ENCODE data around the gene WDFY4.
"Not testable (repeated sequence)": the region's sequence is repeated elsewhere in the genome, so short reads cannot be mapped to it uniquely, and the experiment has no call there.

WDFY4 gene, protein sequence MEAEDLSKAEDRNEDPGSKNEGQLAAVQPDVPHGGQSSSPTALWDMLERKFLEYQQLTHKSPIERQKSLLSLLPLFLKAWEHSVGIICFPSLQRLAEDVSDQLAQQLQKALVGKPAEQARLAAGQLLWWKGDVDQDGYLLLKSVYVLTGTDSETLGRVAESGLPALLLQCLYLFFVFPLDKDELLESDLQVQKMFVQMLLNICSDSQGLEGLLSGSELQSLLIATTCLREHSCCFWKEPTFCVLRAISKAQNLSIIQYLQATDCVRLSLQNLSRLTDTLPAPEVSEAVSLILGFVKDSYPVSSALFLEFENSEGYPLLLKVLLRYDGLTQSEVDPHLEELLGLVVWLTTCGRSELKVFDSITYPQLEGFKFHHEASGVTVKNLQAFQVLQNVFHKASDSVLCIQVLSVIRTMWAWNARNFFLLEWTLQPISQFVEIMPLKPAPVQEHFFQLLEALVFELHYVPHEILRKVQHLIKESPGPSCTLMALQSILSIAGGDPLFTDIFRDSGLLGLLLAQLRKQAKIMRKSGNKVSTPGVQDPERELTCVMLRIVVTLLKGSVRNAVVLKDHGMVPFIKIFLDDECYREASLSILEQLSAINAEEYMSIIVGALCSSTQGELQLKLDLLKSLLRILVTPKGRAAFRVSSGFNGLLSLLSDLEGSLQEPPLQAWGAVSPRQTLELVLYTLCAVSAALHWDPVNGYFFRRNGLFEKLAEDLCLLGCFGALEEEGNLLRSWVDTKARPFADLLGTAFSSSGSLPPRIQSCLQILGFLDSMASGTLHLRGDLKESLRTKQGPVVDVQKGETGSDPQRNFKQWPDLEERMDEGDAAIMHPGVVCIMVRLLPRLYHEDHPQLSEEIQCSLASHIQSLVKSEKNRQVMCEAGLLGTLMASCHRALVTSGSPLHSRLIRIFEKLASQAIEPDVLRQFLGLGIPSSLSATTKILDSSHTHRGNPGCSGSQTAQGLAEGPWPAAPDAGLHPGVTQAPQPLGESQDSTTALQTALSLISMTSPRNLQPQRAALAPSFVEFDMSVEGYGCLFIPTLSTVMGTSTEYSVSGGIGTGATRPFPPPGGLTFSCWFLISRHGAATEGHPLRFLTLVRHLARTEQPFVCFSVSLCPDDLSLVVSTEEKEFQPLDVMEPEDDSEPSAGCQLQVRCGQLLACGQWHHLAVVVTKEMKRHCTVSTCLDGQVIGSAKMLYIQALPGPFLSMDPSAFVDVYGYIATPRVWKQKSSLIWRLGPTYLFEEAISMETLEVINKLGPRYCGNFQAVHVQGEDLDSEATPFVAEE (N-terminal part only)

GRCh38 chr10:48684792-48685623 lies at the start of gene WDFY4:
TSS of gene WDFY4 (plus strand) at chr10:48684873. CDS start at chr10:48709733, 24,860 bp downstream.
- no peak for DNase-seq

DNA sequence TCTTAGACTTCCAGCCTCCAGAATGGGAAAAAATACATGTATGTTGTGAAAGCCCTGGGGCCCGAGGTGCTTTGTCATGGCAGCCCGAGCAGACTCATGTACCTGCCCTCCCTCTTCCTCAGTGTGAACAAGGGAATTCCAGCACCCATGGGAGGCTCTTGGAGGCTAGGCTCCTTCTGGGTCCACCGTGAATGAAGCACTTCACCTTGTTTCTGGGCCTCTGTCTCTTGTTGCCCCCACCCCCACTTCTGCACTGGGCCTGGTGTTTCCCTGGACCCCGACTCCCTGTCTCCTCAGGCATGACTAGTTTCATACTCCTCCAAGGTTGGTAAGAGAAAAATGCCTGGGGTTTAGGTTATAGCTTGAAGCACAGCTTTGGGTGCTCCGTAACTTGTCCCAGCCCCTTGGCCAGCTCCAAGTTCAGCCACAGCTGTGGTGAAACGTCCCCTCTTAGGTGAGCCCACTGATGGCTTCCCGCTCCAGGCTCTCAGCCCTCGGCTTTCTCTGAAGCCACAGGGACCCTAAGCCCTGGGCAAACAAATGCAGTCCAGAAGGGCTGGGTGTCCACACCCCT lies 49.6 kb upstream of the WDFY4 start:
- no peak for DNase-seq

DNA sequence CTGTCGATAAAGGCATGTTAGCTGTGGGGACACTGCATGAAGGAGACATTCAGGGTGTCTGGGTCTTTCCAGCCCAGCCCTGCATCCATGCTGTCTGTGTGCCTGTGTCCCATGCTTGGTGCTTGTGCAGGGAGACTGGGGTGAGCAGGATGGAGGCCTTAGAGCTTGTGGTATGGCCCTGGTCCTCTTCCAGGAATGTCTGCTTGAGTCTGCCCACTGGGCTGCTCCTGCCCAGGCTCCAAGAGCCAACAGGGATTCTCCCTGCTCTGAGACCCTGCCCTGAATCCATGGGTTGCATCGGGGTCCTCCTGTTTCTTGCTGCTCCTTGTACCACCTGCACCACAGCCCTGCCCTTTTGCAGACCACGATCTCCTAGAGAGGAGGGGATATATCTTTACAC lies 48.4 kb upstream of the WDFY4 start:
- no peak for DNase-seq

DNA sequence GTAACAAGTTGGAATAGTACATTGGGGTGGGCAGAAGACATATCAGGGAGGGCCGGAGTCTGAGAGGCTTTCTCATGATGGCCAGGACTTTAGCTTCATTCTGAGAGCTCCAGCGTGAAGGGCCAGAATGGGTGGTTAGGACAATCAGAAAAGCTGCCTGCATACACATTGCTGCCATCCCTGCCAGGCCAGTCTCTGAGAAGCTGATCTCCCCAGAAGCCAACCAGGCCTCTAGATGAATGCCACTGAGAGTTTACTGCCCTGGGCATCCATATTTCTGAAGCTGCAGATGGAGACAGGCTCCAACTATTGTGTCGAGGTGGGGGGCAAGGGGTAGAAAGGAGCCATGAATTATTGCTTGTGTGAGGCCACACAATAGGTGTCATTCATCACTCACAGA lies 47.8 kb upstream of the WDFY4 start:
- DNase-seq = no peak

GRCh38 chr10:48638158-48638557 lies 46.5 kb upstream of the WDFY4 start:
- no peak for DNase-seq

- no peak for DNase-seq
These were observed 45.7 kb upstream of the WDFY4 start for GRCh38 chr10:48638739-48639527.

DNA sequence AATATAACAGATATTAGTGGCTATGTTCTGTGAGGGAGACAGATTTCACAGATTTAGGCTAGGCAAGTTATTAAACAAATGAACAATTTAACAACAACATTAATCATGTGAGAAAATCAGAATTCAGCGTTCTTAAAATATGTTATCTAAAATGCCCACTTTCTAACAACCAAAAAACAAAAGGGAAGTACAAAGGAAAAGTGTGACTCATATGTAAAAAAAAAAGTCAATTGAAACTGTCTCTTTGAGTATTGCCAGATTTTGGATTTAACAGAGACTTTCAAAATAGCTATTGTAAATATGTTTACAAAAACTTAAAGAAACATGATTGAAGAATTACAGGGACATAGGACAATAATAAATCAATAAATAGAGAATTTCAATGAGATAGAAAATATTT lies 45.0 kb upstream of the WDFY4 start:
- DNase-seq = no peak

GRCh38 chr10:48640326-48640725 lies 44.3 kb upstream of the WDFY4 start:
- DNase-seq = no peak

GRCh38 chr10:48641099-48641690 lies 43.5 kb upstream of the WDFY4 start:
- not testable (repeated sequence) for DNase-seq

GRCh38 chr10:48645600-48645999 lies 39.1 kb upstream of the WDFY4 start:
- DNase-seq = no peak

DNA sequence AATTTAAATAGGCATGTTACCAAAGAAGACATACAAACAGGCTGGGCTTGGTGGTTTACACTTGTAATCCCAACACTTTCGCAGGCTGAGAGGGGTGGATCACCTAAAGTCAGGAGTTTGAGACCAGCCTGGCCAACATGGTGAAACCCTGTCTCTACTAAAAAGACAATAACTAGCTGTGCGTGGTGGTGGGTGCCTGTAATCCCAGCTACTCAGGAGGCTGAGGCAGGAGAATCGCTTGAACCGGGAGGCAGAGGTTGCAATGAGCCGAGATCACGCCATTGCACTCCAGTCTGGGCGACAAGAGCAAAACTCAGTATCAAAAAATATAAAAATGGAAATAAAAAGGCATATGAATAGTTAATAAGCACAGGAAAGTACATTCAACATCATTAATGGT lies 37.6 kb upstream of the WDFY4 start:
- DNase-seq = not testable (repeated sequence)

- DNase-seq = no peak
These were observed 36.3 kb upstream of the WDFY4 start for GRCh38 chr10:48648172-48648942.

- DNase-seq = no peak
These were observed 35.2 kb upstream of the WDFY4 start for GRCh38 chr10:48649349-48649944.

DNA sequence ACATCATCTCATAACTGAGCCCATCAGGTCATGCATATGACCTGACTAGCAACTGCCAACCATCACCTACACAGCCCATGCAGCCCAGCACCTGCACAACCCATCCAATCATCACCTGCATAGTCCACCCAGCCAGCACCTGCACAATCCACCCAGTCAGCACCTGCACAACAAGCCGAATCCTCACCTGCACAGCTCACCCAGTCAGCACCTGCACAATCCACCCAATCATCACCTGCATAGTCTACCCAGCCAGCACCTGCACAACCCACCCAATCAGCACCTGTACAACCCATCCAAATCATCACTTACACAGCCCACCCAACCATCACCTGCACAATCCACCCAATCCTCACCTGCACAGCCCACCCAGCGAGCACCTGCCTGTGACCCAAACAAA lies 33.4 kb upstream of the WDFY4 start:
- DNase-seq = no peak

DNA sequence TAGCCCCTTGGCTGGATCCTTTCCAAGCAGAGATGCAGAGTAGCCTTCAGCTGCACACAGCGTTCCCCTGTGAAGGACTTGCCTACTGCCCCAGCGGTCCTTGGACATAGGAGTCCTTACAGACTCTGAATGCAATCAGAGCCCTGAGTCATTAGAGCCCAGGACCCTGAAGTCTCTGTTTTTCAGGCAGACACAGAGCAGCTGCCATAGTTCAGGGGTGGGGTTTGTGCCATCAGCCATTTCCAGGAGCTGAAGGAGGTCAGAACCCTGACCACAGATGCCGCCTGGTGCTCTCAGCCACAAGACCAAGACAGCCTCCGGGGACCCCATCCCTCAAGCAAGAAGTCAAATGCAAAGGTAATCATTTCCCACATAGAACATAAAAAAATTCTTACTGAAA lies 32.8 kb upstream of the WDFY4 start:
- DNase-seq = no peak

GRCh38 chr10:48652344-48652743 lies 32.3 kb upstream of the WDFY4 start:
- no peak for DNase-seq

- no peak for DNase-seq
These were observed 31.3 kb upstream of the WDFY4 start for GRCh38 chr10:48653347-48653746.

GRCh38 chr10:48653944-48654698 lies 30.6 kb upstream of the WDFY4 start:
- DNase-seq = no peak
